IMR-90 (cell line): ENCODE data around the gene CHST1. TPM values are rescaled to one million over a fixed set of nuclear protein-coding genes. Genes with fewer than 3 reads are reported as not detected.

Source experiments
- ATAC-seq: fragments of 200-7000 bp; cut with Tn5 transposase; 2 replicates; pipeline ENCODE4 v1.9.1; 2020; ENCODE audit warnings: low read depth, mild to moderate bottlenecking, moderate library complexity
- BruUV-seq: library from RNA; stranded (reverse); fragments of 400-500 nt; replicated peaks from 2 replicates; lab custom pipeline; 2021; lab: Mats Ljungman, UMichigan
- CTCF ChIA-PET: fragments of 300-600 bp; formaldehyde crosslinking; extraction: SDS; loops from one replicate; lab custom pipeline; 2021; ENCODE audit warnings: antibody characterized with exemption; lab: Yijun Ruan, JAX
- POLR2A ChIA-PET: fragments of 300-600 bp; sonication (Branson Sonifier 250); formaldehyde crosslinking; loops from one replicate; lab custom pipeline; 2022; ENCODE audit warnings: antibody characterized with exemption; ENCODE audit not compliant: unreplicated experiment; lab: Charles Lee
- DNase-seq: peaks from one replicate; pipeline ENCODE4 v3.0.0; 2013
- H2AFZ ChIP-seq: replicated peaks from 2 replicates; pipeline ENCODE3; 2013; ENCODE audit warnings: low read length, mild to moderate bottlenecking; ENCODE audit not compliant: poor library complexity
- H2AK5ac ChIP-seq: 2 replicates; pipeline ENCODE4 v1.6.1; 2013; ENCODE audit warnings: low read depth, low read length, inconsistent platforms
- H2AK9ac ChIP-seq: replicated peaks from 2 replicates; pipeline ENCODE3; 2013; ENCODE audit warnings: mild to moderate bottlenecking, low read depth, low read length, moderate library complexity; ENCODE audit not compliant: poor library complexity
- H2BK120ac ChIP-seq: 2 replicates; pipeline ENCODE4 v1.6.1; 2013; ENCODE audit warnings: low read depth, low read length, inconsistent platforms
- H2BK15ac ChIP-seq: 3 replicates; pipeline ENCODE4 v1.6.1; 2013; ENCODE audit warnings: low read depth, low read length, inconsistent platforms
- H2BK20ac ChIP-seq: 2 replicates; pipeline ENCODE4 v1.6.1; 2013; ENCODE audit warnings: low read depth, mild to moderate bottlenecking, inconsistent platforms, low read length, moderate library complexity
- H2BK5ac ChIP-seq: 2 replicates; pipeline ENCODE4 v1.6.1; 2013; ENCODE audit warnings: mild to moderate bottlenecking, low read depth, low read length, inconsistent platforms; ENCODE audit not compliant: poor library complexity, severe bottlenecking
- H3K14ac ChIP-seq: replicated peaks from 2 replicates; pipeline ENCODE4 v1.6.1; 2013; ENCODE audit warnings: low read depth, low read length, inconsistent platforms
- H3K18ac ChIP-seq: 2 replicates; pipeline ENCODE4 v1.6.1; 2013; ENCODE audit warnings: low read depth, low read length, control low read depth
- H3K23ac ChIP-seq: 2 replicates; pipeline ENCODE4 v1.6.1; 2013; ENCODE audit warnings: low read depth, low read length, inconsistent platforms
- H3K27ac ChIP-seq: 2 replicates; pipeline ENCODE4 v1.5.1; 2013; ENCODE audit warnings: mild to moderate bottlenecking, control low read depth, low read length; ENCODE audit not compliant: insufficient read depth
- H3K27me3 ChIP-seq: 2 replicates; pipeline ENCODE4 v1.6.1; 2013; ENCODE audit warnings: low read length; ENCODE audit not compliant: control insufficient read depth, insufficient read depth
- H3K36me3 ChIP-seq: 2 replicates; pipeline ENCODE4 v1.6.1; 2013; ENCODE audit warnings: low read length, mixed read lengths; ENCODE audit not compliant: control insufficient read depth, insufficient read depth
- H3K4ac ChIP-seq: 2 replicates; pipeline ENCODE4 v1.6.1; 2013; ENCODE audit warnings: low read depth, low read length, inconsistent platforms
- H3K4me1 ChIP-seq: 2 replicates; pipeline ENCODE4 v1.6.1; 2013; ENCODE audit warnings: low read length, mixed read lengths; ENCODE audit not compliant: control insufficient read depth, insufficient read depth
- H3K4me2 ChIP-seq: 2 replicates; pipeline ENCODE4 v1.6.1; 2013; ENCODE audit warnings: low read depth, mild to moderate bottlenecking, control low read depth, low read length, moderate library complexity
- H3K4me3 ChIP-seq: 2 replicates; pipeline ENCODE4 v1.5.1; 2013; ENCODE audit warnings: low read depth, mild to moderate bottlenecking, control low read depth, low read length, moderate library complexity; ENCODE audit not compliant: insufficient read depth
- H3K56ac ChIP-seq: 2 replicates; pipeline ENCODE4 v1.6.1; 2013; ENCODE audit warnings: low read length, inconsistent platforms; ENCODE audit not compliant: insufficient read depth; ENCODE audit errors: extremely low read depth
- H3K79me1 ChIP-seq, 2 experiments: 2 replicates each; pipeline ENCODE4 v1.6.1; 2013; ENCODE audit warnings: low read length in 2 of 2, inconsistent platforms in 1 of 2, low read depth in 1 of 2
- H3K9ac ChIP-seq: 2 replicates; pipeline ENCODE4 v1.6.1; 2013; ENCODE audit warnings: low read depth, low read length, control low read depth
- H3K9me1 ChIP-seq: 2 replicates; pipeline ENCODE4 v1.6.1; 2013; ENCODE audit warnings: low read length, inconsistent platforms; ENCODE audit not compliant: insufficient read depth
- H3K9me3 ChIP-seq: 2 replicates; pipeline ENCODE4 v1.6.1; 2013; ENCODE audit warnings: low read length; ENCODE audit not compliant: control insufficient read depth, insufficient read depth
- H4K20me1 ChIP-seq: 2 replicates; pipeline ENCODE4 v1.6.1; 2013; ENCODE audit warnings: low read length, inconsistent platforms; ENCODE audit not compliant: insufficient read depth
- H4K5ac ChIP-seq: 2 replicates; pipeline ENCODE4 v1.6.1; 2013; ENCODE audit warnings: mild to moderate bottlenecking, low read depth, low read length, control low read depth
- H4K8ac ChIP-seq, 2 experiments: 2 replicates each; pipeline ENCODE4 v1.6.1; 2013; ENCODE audit warnings: low read depth in 2 of 2, low read length in 2 of 2, control low read depth in 1 of 2, inconsistent platforms in 1 of 2
- H4K91ac ChIP-seq: 2 replicates; pipeline ENCODE4 v1.6.1; 2013; ENCODE audit warnings: low read depth, low read length, inconsistent platforms; ENCODE audit not compliant: insufficient read depth
- BHLHE40 ChIP-seq: fragments of 150-350 bp; IDR thresholded peaks from 2 replicates; pipeline ENCODE4 v1.6.1; 2016; ENCODE audit warnings: mild to moderate bottlenecking, low read depth, low read length
- CTCF ChIP-seq: conservative IDR thresholded peaks from 2 replicates; pipeline ENCODE4 v1.5.1; 2012; ENCODE audit warnings: mild to moderate bottlenecking, low read depth, low read length, improper control_type of control experiment
- ELK1 ChIP-seq: fragments of 150-350 bp; IDR thresholded peaks from 2 replicates; pipeline ENCODE4 v1.6.1; 2016; ENCODE audit warnings: low read depth, mild to moderate bottlenecking, low read length, moderate library complexity, borderline replicate concordance
- FOS ChIP-seq: fragments of 150-350 bp; IDR thresholded peaks from 2 replicates; pipeline ENCODE4 v1.6.1; 2016; ENCODE audit warnings: low read depth, low read length
- MAZ ChIP-seq: IDR thresholded peaks from 2 replicates; pipeline ENCODE4 v1.6.1; 2012; ENCODE audit warnings: low read depth, mild to moderate bottlenecking, low read length, improper control_type of control experiment, moderate library complexity, borderline replicate concordance
- MXI1 ChIP-seq: IDR thresholded peaks from 2 replicates; pipeline ENCODE4 v1.6.1; 2012; ENCODE audit warnings: low read depth, mild to moderate bottlenecking, low read length, moderate library complexity, borderline replicate concordance
- POLR2A ChIP-seq: IDR thresholded peaks from 2 replicates; pipeline ENCODE4 v1.6.1; 2012; ENCODE audit warnings: mild to moderate bottlenecking, low read depth, low read length
- RAD21 ChIP-seq: IDR thresholded peaks from 2 replicates; pipeline ENCODE4 v1.6.1; 2012; ENCODE audit warnings: low read length, improper control_type of control experiment
- RCOR1 ChIP-seq: IDR thresholded peaks from 2 replicates; pipeline ENCODE4 v1.6.1; 2012; ENCODE audit warnings: mild to moderate bottlenecking, low read length, improper control_type of control experiment; ENCODE audit not compliant: insufficient replicate concordance
- RFX5 ChIP-seq: IDR thresholded peaks from 2 replicates; pipeline ENCODE4 v1.8.0; 2012; ENCODE audit warnings: low read depth, mild to moderate bottlenecking, low read length, moderate library complexity
- SMC3 ChIP-seq: fragments of 150-350 bp; IDR thresholded peaks from 2 replicates; pipeline ENCODE4 v1.6.1; 2016; ENCODE audit warnings: low read depth, mild to moderate bottlenecking, antibody characterized with exemption, low read length, moderate library complexity
- WGBS, 2 experiments: methylation state at CpG; one replicate each; pipeline versions ENCODE4 v1.1.5 to v1.1.7; 2013; ENCODE audit warnings: missing lambda C conversion rate in 2 of 2; ENCODE audit not compliant: insufficient read length in 1 of 2; ENCODE audit errors: extremely low coverage in 2 of 2; 5-methylcytosine and 5-hydroxymethylcytosine counted together
- dilution Hi-C: fragments of 300-500 bp; cut with HindIII; formaldehyde crosslinking; loops from one replicate; pipeline ENCODE4 v1.14.3; 2018; ENCODE audit warnings: low sequenced_read_pairs; ENCODE audit not compliant: unreplicated experiment
- in situ Hi-C: fragments of 300-500 bp; cut with MboI; formaldehyde crosslinking; loops from 3 replicates; pipeline ENCODE4 v1.14.3; 2019; ENCODE audit warnings: low sequenced_read_pairs, inconsistent platforms, mixed read lengths
- intact Hi-C: fragments of 100-400 bp; cut with micrococcal nuclease; formaldehyde crosslinking; loops from 2 replicates; pipeline ENCODE4 v1.10.0; 2022
- polyA plus RNA-seq, 3 experiments: library from polyadenylated mRNA; depleted of rRNA; stranded (reverse); fragments of >200 nt; gene quantifications; 2 replicates each; pipeline ENCODE4 v1.2.3, GENCODE V29; 2012; ENCODE audit warnings: low replicate concordance in 1 of 3
- total RNA-seq: library from RNA; depleted of rRNA; stranded (reverse); fragments of >200 nt; gene quantifications from 2 replicates; pipeline ENCODE4 v1.2.3, GENCODE V29; 2012

The CHST1 gene
- total and polyA plus RNA-seq, 2 of the 4 experiments (the other 2 are of a cell fraction): 0.21 TPM; not detected in 1

GRCh38 chr11:45659818-45660160 is 5.6 kb downstream of the CHST1 start:
- Histone ChIP-seq H3K36me3 (no peaks in the 10 kb centered on the region), H4K20me1 (no peaks in the 10 kb centered on the region; the same call in 1 of the 2 replicates), H2AK9ac (no peak overlapping the region), H2BK5ac (no peak overlapping the region), H3K18ac (no peak overlapping the region), H3K9me1 (no peaks in the 10 kb centered on the region), H4K5ac (no peak overlapping the region), H3K56ac (no peak overlapping the region), H3K9me3 (no peaks in the 10 kb centered on the region), H3K4me3 (no peak overlapping the region), H3K27me3 (peaks cover 38% of the 10 kb centered on the region), H2BK120ac (no peak overlapping the region), H4K8ac (no peak overlapping the region), H3K9ac (no peak overlapping the region), H4K91ac (no peak overlapping the region), H2AFZ (no peak overlapping the region), H2BK20ac (no peak overlapping the region), H2BK15ac (no peak overlapping the region), H3K79me1 (no peaks in the 10 kb centered on the region), H3K4ac (no peak overlapping the region), H3K23ac (no peak overlapping the region), H2AK5ac (no peak overlapping the region), H3K27ac (no peak overlapping the region), H3K4me1 (peaks cover 4% of the 10 kb centered on the region; the same call in 1 of the 2 replicates), H3K14ac (no peak overlapping the region), H3K4me2 (no peak overlapping the region)
- TF ChIP-seq ELK1 (no peak), RCOR1 (no peak), MXI1 (no peak), SMC3 (no peak), FOS (no peak), MAZ (no peak), CTCF (no peak), RFX5 (no peak), POLR2A (no peak), BHLHE40 (no peak), RAD21 (no peak)
- ChIA-PET CTCF (no interaction called here), POLR2A (interaction anchor here (0.5 kb wide), 1 partner anchor 267 kb away, joined by 5 read pairs; no protein-coding TSS in a partner anchor)
- dilution Hi-C loops (no loop called here), in situ Hi-C loops (no loop called here), intact Hi-C loops (no loop called here)
- DNase-seq (no peak), ATAC-seq (no peak)
- no CpG with 5 or more reads among the region's 4 CpGs for WGBS, 2 experiments
- no TSS peak for BruUV-seq
